Astrocyte (in vitro differentiated cells and primary cell): ENCODE measurements around the gene LACRT.

Source experiments
- CTCF ChIP-seq: IDR thresholded peaks from 2 replicates; pipeline ENCODE4 v1.5.1; 2011; ENCODE audit warnings: low read depth, mild to moderate bottlenecking, inconsistent platforms, low read length, moderate library complexity; ENCODE audit not compliant: insufficient read depth
- EZH2 ChIP-seq: IDR thresholded peaks from 2 replicates; pipeline ENCODE4 v1.6.1; 2012; ENCODE audit warnings: mild to moderate bottlenecking, low read length, inconsistent platforms; ENCODE audit not compliant: insufficient read depth

GRCh38 chr12:54603872-54604271, 30.8 kb downstream of the LACRT start:
- no peak for TF ChIP-seq CTCF
- no peak for TF ChIP-seq EZH2
